Dendritic cell treated with granulocyte-macrophage colony-stimulating factor and Interleukin-4, amounts not matched to agents 40 ng/mL and 50 ng/mL, for 4 days (primary cell): ENCODE measurements around the gene DSP.

Source experiments
- H3K27ac Mint-ChIP-seq: one replicate; pipeline ENCODE4 v1.8.0; 2022; ENCODE audit warnings: mild to moderate bottlenecking, mixed read lengths
- H3K27me3 Mint-ChIP-seq: one replicate; pipeline ENCODE4 v1.8.0; 2022; ENCODE audit warnings: mild to moderate bottlenecking, mixed read lengths
- H3K36me3 Mint-ChIP-seq: one replicate; pipeline ENCODE4 v1.8.0; 2022; ENCODE audit warnings: low read depth, mixed read lengths
- H3K4me1 Mint-ChIP-seq: one replicate; pipeline ENCODE4 v1.8.0; 2022; ENCODE audit warnings: low read depth, mixed read lengths
- H3K4me3 Mint-ChIP-seq: one replicate; pipeline ENCODE4 v1.8.0; 2022; ENCODE audit warnings: mild to moderate bottlenecking, moderate library complexity, mixed read lengths
- H3K9me3 Mint-ChIP-seq: one replicate; pipeline ENCODE4 v1.8.0; 2022; ENCODE audit warnings: mixed read lengths
- intact Hi-C: fragments of 100-400 bp; cut with micrococcal nuclease; formaldehyde crosslinking; loops from one replicate; pipeline ENCODE4 v1.15.0; 2022

DSP gene

GRCh38 chr6:7523922-7524321 is 17.5 kb upstream of the DSP start:
- H3K4me1 Mint-ChIP-seq, result peaks cover 16% of the 10 kb centered on the region
- H3K36me3 Mint-ChIP-seq, result no peaks in the 10 kb centered on the region
- H3K4me3 Mint-ChIP-seq, result no peak overlapping the region
- intact Hi-C loops, result no loop called here
- H3K27me3 Mint-ChIP-seq, result peaks cover 38% of the 10 kb centered on the region
- H3K9me3 Mint-ChIP-seq, result no peaks in the 10 kb centered on the region
- no peak overlapping the region for H3K27ac Mint-ChIP-seq

- Mint-ChIP-seq H3K9me3 (no peaks in the 10 kb centered on the region), H3K4me1 (peaks cover 16% of the 10 kb centered on the region), H3K36me3 (no peaks in the 10 kb centered on the region), H3K4me3 (peak overlapping the region; percentile 35), H3K27ac (no peak overlapping the region), H3K27me3 (peaks cover 37% of the 10 kb centered on the region)
- intact Hi-C loops, result no loop called here
Observed at GRCh38 chr6:7526755-7527154, 14.7 kb upstream of the DSP start.

- Mint-ChIP-seq H3K36me3 (no peaks in the 10 kb centered on the region), H3K4me1 (peaks cover 8% of the 10 kb centered on the region)
Observed at GRCh38 chr6:7528565-7528964, 12.9 kb upstream of the DSP start.

GRCh38 chr6:7529141-7529540 is 12.3 kb upstream of the DSP start:
- Mint-ChIP-seq H3K27ac (no peak overlapping the region), H3K9me3 (no peaks in the 10 kb centered on the region), H3K4me3 (no peak overlapping the region), H3K27me3 (peaks cover 52% of the 10 kb centered on the region), H3K36me3 (no peaks in the 10 kb centered on the region), H3K4me1 (peaks cover 8% of the 10 kb centered on the region)
- intact Hi-C loops, result no loop called here

More at GRCh38 chr6:7528565-7528964, 12.9 kb upstream of the DSP start:
- Mint-ChIP-seq H3K27me3 (peaks cover 47% of the 10 kb centered on the region), H3K4me3 (no peak overlapping the region), H3K9me3 (no peaks in the 10 kb centered on the region), H3K27ac (no peak overlapping the region)
- intact Hi-C loops, result no loop called here

GRCh38 chr6:7532232-7532631 is 9.2 kb upstream of the DSP start:
- H3K9me3 Mint-ChIP-seq, result no peaks in the 10 kb centered on the region
- H3K36me3 Mint-ChIP-seq, result no peaks in the 10 kb centered on the region
- H3K4me1 Mint-ChIP-seq, result no peaks in the 10 kb centered on the region
- peaks cover 55% of the 10 kb centered on the region for H3K27me3 Mint-ChIP-seq
- intact Hi-C loops, result no loop called here
- no peak overlapping the region for H3K4me3 Mint-ChIP-seq
- H3K27ac Mint-ChIP-seq, result no peak overlapping the region

GRCh38 chr6:7532821-7533220 is 8.7 kb upstream of the DSP start:
- Mint-ChIP-seq H3K4me3 (no peak overlapping the region), H3K27ac (no peak overlapping the region), H3K9me3 (no peaks in the 10 kb centered on the region), H3K4me1 (no peaks in the 10 kb centered on the region), H3K36me3 (no peaks in the 10 kb centered on the region), H3K27me3 (peaks cover 58% of the 10 kb centered on the region)
- intact Hi-C loops, result no loop called here

GRCh38 chr6:7534192-7534591 is 7.3 kb upstream of the DSP start:
- H3K4me3 Mint-ChIP-seq, result no peak overlapping the region
- H3K27ac Mint-ChIP-seq, result no peak overlapping the region
- no peaks in the 10 kb centered on the region for H3K4me1 Mint-ChIP-seq
- intact Hi-C loops, result no loop called here
- H3K9me3 Mint-ChIP-seq, result no peaks in the 10 kb centered on the region
- no peaks in the 10 kb centered on the region for H3K36me3 Mint-ChIP-seq
- peaks cover 66% of the 10 kb centered on the region for H3K27me3 Mint-ChIP-seq

- peaks cover 71% of the 10 kb centered on the region for H3K27me3 Mint-ChIP-seq
- H3K27ac Mint-ChIP-seq, result no peak overlapping the region
- no peak overlapping the region for H3K4me3 Mint-ChIP-seq
- no peaks in the 10 kb centered on the region for H3K9me3 Mint-ChIP-seq
- H3K36me3 Mint-ChIP-seq, result no peaks in the 10 kb centered on the region
- H3K4me1 Mint-ChIP-seq, result peaks cover 2% of the 10 kb centered on the region
- intact Hi-C loops, result no loop called here
Observed at GRCh38 chr6:7535498-7535897, 6.0 kb upstream of the DSP start.

GRCh38 chr6:7537565-7538174 is 3.8 kb upstream of the DSP start:
- intact Hi-C loops, result no loop called here
- Mint-ChIP-seq H3K4me1 (peaks cover 20% of the 10 kb centered on the region), H3K36me3 (peaks cover 6% of the 10 kb centered on the region), H3K27me3 (peaks cover 87% of the 10 kb centered on the region), H3K9me3 (no peaks in the 10 kb centered on the region), H3K4me3 (no peak overlapping the region), H3K27ac (no peak overlapping the region)

- Mint-ChIP-seq H3K27me3 (peaks cover 86% of the 10 kb centered on the region), H3K36me3 (peaks cover 6% of the 10 kb centered on the region), H3K4me1 (peaks cover 20% of the 10 kb centered on the region), H3K4me3 (no peak overlapping the region), H3K9me3 (no peaks in the 10 kb centered on the region), H3K27ac (no peak overlapping the region)
- intact Hi-C loops, result no loop called here
Observed at GRCh38 chr6:7538484-7538883, 3.0 kb upstream of the DSP start.

- H3K27me3 Mint-ChIP-seq, result peaks cover 89% of the 10 kb centered on the region
- no peak overlapping the region for H3K4me3 Mint-ChIP-seq
- intact Hi-C loops, result no loop called here
- H3K4me1 Mint-ChIP-seq, result peaks cover 20% of the 10 kb centered on the region
- H3K27ac Mint-ChIP-seq, result no peak overlapping the region
- no peaks in the 10 kb centered on the region for H3K9me3 Mint-ChIP-seq
- H3K36me3 Mint-ChIP-seq, result peaks cover 6% of the 10 kb centered on the region
Observed at GRCh38 chr6:7540595-7540994, 876 bp upstream of the DSP start.

GRCh38 chr6:7542065-7542873 is 798 bp downstream of the DSP start:
- peaks cover 86% of the 10 kb centered on the region for H3K27me3 Mint-ChIP-seq
- H3K4me3 Mint-ChIP-seq, result peak overlapping the region; percentile 85
- peaks cover 20% of the 10 kb centered on the region for H3K4me1 Mint-ChIP-seq
- intact Hi-C loops, result no loop called here
- H3K36me3 Mint-ChIP-seq, result peaks cover 6% of the 10 kb centered on the region
- peak overlapping the region; percentile 67 for H3K27ac Mint-ChIP-seq
- H3K9me3 Mint-ChIP-seq, result no peaks in the 10 kb centered on the region

- H3K27me3 Mint-ChIP-seq, result peaks cover 85% of the 10 kb centered on the region
- H3K27ac Mint-ChIP-seq, result peak overlapping the region; percentile 67
- H3K36me3 Mint-ChIP-seq, result peaks cover 6% of the 10 kb centered on the region
- peaks cover 20% of the 10 kb centered on the region for H3K4me1 Mint-ChIP-seq
- intact Hi-C loops, result no loop called here
- H3K9me3 Mint-ChIP-seq, result no peaks in the 10 kb centered on the region
- H3K4me3 Mint-ChIP-seq, result peak overlapping the region; percentile 85
Observed at GRCh38 chr6:7542874-7543624, 1.6 kb downstream of the DSP start.

GRCh38 chr6:7543789-7544424 is 2.4 kb downstream of the DSP start:
- no peak overlapping the region for H3K4me3 Mint-ChIP-seq
- H3K27me3 Mint-ChIP-seq, result peaks cover 85% of the 10 kb centered on the region
- H3K4me1 Mint-ChIP-seq, result peaks cover 20% of the 10 kb centered on the region
- H3K27ac Mint-ChIP-seq, result no peak overlapping the region
- peaks cover 6% of the 10 kb centered on the region for H3K36me3 Mint-ChIP-seq
- no peaks in the 10 kb centered on the region for H3K9me3 Mint-ChIP-seq
- intact Hi-C loops, result no loop called here
